Stimulated activated CD8-positive, alpha-beta memory T cell treated with anti-CD3 and anti-CD28 coated beads, Interleukin-15, amount 100 ng/mL, for 4 hours (primary cell): ENCODE data around the gene CTNNBL1.

Experiments
- DNase-seq, 2 donors: peaks; one replicate each; pipeline ENCODE4 v3.0.0-alpha.2; 2020; ENCODE audit warnings: low read depth in 2 of 2

CTNNBL1 gene

DNA sequence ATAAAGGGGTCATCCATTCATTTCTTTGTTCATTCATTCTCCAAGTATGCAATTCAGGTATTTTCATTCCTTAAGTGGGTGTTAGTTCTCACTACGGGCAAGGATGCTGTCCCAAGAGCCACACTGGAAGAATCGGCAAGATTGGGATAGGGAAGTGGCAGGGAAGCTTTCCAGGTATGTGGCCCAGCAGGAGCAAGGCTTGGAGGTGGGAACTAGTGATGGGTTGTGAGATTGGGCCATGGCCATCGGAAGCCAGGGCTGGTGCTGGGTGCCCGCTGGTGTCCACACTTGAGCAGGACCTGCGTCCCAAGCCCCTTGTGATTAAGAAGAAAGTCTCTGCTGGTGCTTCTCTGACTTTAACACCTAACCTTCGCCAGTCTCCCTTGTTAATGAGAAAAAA lies 224.2 kb downstream of the CTNNBL1 start:
- DNase-seq: no peak

DNA sequence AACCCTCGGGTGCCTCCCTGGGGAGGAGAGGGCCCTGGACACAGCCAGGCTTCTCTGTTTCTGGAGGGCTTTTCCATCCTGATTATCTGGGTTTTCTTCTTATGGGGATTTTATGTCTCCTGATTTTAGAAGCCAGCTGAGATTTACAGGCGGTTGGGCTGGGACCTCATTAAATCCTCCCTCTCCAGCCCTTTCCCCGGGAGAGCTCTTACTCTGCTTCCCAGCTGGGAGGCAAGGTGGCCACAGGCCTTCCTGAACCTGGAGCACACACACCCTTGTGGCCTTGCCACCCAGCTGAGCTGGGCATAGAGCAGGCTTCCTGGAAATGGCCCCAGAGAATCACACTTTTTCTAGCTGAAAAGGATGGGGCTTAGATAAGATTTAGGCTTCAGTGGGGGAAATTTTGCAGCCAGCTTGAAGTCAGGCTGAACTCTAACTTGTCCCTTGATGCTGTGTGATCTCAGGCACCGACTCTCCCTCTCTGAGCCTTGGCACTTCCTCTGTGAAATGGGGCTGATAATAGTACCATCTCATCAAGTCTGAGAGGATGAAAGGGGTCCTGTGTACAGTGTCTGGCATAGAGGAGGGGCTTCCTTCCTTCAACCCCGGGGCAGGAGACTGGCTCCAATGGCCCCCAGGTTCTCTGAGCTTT lies 225.7 kb downstream of the CTNNBL1 start:
- DNase-seq: no peak

DNA sequence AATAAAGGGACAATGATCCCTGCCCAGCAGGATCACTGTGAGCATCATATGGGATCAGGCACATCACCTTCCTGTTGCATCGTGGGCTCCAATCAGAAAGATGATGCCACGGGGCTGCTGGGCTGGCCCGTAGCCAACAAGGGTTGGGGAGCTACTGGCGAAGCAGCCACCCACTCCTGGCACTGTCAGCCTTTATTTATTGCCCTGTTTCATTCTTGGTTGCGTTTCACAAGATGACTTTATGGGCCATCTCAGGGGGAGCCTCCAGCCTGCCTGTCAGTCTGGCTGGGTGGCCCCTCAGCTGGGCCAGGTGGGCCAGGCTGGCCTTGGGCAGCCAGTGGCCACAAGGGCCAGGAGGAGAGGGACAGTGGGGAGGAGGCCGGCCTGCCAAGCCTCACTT lies 226.4 kb downstream of the CTNNBL1 start:
- no peak for DNase-seq

DNA sequence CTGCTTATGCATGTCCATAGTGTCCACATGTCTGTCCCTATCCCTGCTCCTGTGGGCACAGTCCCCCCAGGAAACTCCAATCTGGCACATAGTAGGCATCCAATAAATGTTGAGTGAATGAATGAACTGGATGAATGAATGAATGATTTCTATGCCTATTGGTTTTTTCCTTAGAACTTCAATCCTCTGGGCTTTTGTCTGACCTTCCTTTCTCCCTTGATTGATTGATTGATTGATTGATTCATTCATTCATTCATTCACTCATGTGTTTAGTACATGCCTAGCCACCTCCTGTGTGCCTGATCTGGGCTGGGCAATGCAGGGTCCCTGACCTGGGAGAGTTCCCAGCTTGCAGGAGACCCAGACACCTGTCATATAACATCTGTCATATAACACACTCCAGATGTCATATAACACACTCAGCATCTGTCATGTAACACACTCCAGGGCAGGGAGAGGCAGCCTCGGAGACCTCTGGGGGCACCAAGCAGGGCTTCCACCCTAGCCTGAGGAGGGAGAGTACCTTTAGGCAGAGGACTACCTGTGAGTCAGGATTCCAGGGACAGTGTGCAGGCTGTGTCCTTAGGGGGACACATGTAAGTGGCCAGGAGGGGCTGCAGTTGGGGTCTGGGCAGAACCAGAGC lies 227.0 kb downstream of the CTNNBL1 start:
- no peak for DNase-seq

DNA sequence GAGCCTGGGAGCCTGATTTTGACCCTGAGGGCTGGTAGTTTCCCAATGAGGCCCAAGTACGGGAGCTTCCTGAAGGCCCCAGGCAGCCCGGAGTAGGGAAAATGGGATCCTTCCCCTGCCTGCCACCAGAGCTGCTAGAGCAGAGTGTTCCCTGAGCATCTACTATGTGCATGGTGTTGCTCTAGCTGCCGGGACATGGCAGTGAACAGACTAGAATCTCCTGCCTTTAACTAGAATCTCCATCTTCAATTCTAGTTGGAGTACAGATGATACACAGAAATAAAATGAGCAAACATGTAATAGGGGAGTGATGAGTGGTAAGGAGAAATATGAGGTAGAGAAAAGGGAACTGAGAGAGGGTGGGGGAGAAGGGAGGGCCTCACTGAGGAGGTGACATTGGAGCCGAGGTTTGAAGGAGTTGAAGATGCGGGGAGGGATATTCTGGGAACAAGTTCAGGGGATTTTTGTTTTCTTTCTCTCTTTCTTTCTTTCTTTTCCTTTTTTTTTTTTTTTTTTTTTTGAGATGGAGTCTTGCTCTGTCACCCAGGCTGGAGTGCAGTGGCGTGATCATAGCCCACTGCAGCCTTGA lies 227.6 kb downstream of the CTNNBL1 start:
- no peak for DNase-seq
